Endothelial cell of umbilical vein (primary cell): Measurements from ENCODE around the gene CD101. TPM values are rescaled to one million over a fixed set of nuclear protein-coding genes. Genes with fewer than 3 reads are reported as not detected.

Experiments
- BruUV-seq: library from RNA; stranded (reverse); fragments of 400-500 nt; replicated peaks from 2 replicates; lab custom pipeline; 2021; lab: Mats Ljungman, UMichigan
- CTCF ChIA-PET: fragments of 300-600, 350-600 bp; sonication (Branson Sonifier 250); formaldehyde crosslinking; loops from one replicate; lab custom pipeline; 2021; ENCODE audit warnings: antibody characterized with exemption, inconsistent platforms; lab: Charles Lee
- POLR2A ChIA-PET: fragments of 300-600, 350-600 bp; sonication (Branson Sonifier 250); formaldehyde crosslinking; loops from one replicate; lab custom pipeline; 2021; ENCODE audit warnings: antibody characterized with exemption, inconsistent platforms; lab: Charles Lee
- DNase-seq: peaks from one replicate; pipeline ENCODE4 v3.0.0-alpha.2; 2011; ENCODE audit warnings: low read depth, low spot score
- FAIRE-seq: peaks from 2 replicates; lab custom pipeline; 2011; peaks lifted over from hg19 to GRCh38; lab: Jason Lieb, UNC
- H2AFZ ChIP-seq: 2 replicates; pipeline ENCODE4 v1.6.0; 2012; ENCODE audit warnings: low read depth, low read length, control low read depth, inconsistent platforms
- H3K27ac ChIP-seq: 2 replicates; pipeline ENCODE4 v1.5.1; 2011; ENCODE audit warnings: low read depth, mild to moderate bottlenecking, control low read depth, low read length, moderate library complexity; ENCODE audit not compliant: insufficient read depth
- H3K27me3 ChIP-seq, 2 experiments: 2 replicates each; pipeline versions ENCODE4 v1.6.0 to v1.6.1; 2011; ENCODE audit warnings: low read length in 2 of 2, mixed read lengths in 1 of 2; ENCODE audit not compliant: control insufficient read depth in 2 of 2, insufficient read depth in 2 of 2
- H3K36me3 ChIP-seq, 2 experiments: 2 replicates in 1 of 2; 3 replicates in 1 of 2; pipeline ENCODE4 v1.5.1; 2011; ENCODE audit warnings: low read length in 2 of 2, mild to moderate bottlenecking in 1 of 2, moderate library complexity in 1 of 2; ENCODE audit not compliant: control insufficient read depth in 2 of 2, insufficient read depth in 2 of 2; ENCODE audit errors: extremely low read depth in 1 of 2
- H3K4me1 ChIP-seq: 3 replicates; pipeline ENCODE4 v1.5.1; 2011; ENCODE audit warnings: mild to moderate bottlenecking, low read length; ENCODE audit not compliant: control insufficient read depth, insufficient read depth; ENCODE audit errors: extremely low read depth
- H3K4me2 ChIP-seq: 2 replicates; pipeline ENCODE4 v1.6.1; 2011; ENCODE audit warnings: low read length, control low read depth, mixed read lengths; ENCODE audit not compliant: insufficient read depth
- H3K4me3 ChIP-seq, 3 experiments: fragments of 200-600 bp in 1 of 3; sonication (generic), shearing (Covaris generic) in 1 of 3; replicated peaks in 1 of 3; 2 replicates each; pipeline ENCODE4 v1.5.1; 2011 to 2016; ENCODE audit warnings: control low read depth in 3 of 3, low read length in 3 of 3, mild to moderate bottlenecking in 2 of 3, inconsistent platforms in 1 of 3, low read depth in 1 of 3, moderate library complexity in 1 of 3; ENCODE audit not compliant: insufficient read depth in 1 of 3
- H3K79me2 ChIP-seq: 2 replicates; pipeline ENCODE4 v1.6.0; 2012; ENCODE audit warnings: low read length, inconsistent platforms; ENCODE audit not compliant: control insufficient read depth, insufficient read depth
- H3K9ac ChIP-seq: replicated peaks from 2 replicates; pipeline ENCODE3; 2011; ENCODE audit warnings: low read length, control low read depth; ENCODE audit not compliant: insufficient read depth; ENCODE audit errors: extremely low read depth
- H3K9me1 ChIP-seq: replicated peaks from 3 replicates; pipeline ENCODE4 v1.6.0; 2011; ENCODE audit warnings: mild to moderate bottlenecking, low read length; ENCODE audit not compliant: control insufficient read depth, insufficient read depth; ENCODE audit errors: extremely low read depth
- H3K9me3 ChIP-seq: replicated peaks from 2 replicates; pipeline ENCODE4 v1.5.1; 2012; ENCODE audit warnings: low read length, inconsistent platforms; ENCODE audit not compliant: control insufficient read depth, insufficient read depth
- H4K20me1 ChIP-seq: replicated peaks from 2 replicates; pipeline ENCODE3; 2011; ENCODE audit warnings: mild to moderate bottlenecking, low read length; ENCODE audit not compliant: control insufficient read depth, insufficient read depth; ENCODE audit errors: extremely low read depth
- EZH2 ChIP-seq: IDR thresholded peaks from 2 replicates; pipeline ENCODE4 v1.6.1; 2012; ENCODE audit warnings: borderline replicate concordance, low read depth, mild to moderate bottlenecking, moderate library complexity, low read length, inconsistent platforms; ENCODE audit not compliant: severe bottlenecking
- FOS ChIP-seq: IDR thresholded peaks from 2 replicates; pipeline ENCODE4 v1.6.1; 2011; ENCODE audit warnings: mild to moderate bottlenecking, low read length, moderate library complexity, borderline replicate concordance; ENCODE audit not compliant: insufficient read depth
- GATA2 ChIP-seq: IDR thresholded peaks from 2 replicates; pipeline ENCODE4 v1.7.0; 2011; ENCODE audit warnings: low read depth, mild to moderate bottlenecking, moderate library complexity, mixed read lengths, low read length; ENCODE audit not compliant: insufficient read length, insufficient read depth
- JUN ChIP-seq: IDR thresholded peaks from 2 replicates; pipeline ENCODE4 v1.6.1; 2011; ENCODE audit warnings: borderline replicate concordance, low read depth; ENCODE audit not compliant: insufficient read length, insufficient read depth
- MYC ChIP-seq: IDR thresholded peaks from one replicate; pipeline ENCODE4 v1.6.1; 2011; ENCODE audit warnings: mild to moderate bottlenecking, low read depth, low read length
- POLR2A ChIP-seq: IDR thresholded peaks from 2 replicates; pipeline ENCODE4 v1.6.1; 2012; ENCODE audit warnings: low read depth, mild to moderate bottlenecking, control low read depth, low read length
- POLR2AphosphoS5 ChIP-seq: IDR thresholded peaks from 2 replicates; pipeline ENCODE4 v1.6.1; 2012; ENCODE audit warnings: low read depth, mild to moderate bottlenecking, control low read depth, low read length, moderate library complexity; ENCODE audit not compliant: insufficient read depth
- dilution Hi-C: fragments of 300-500 bp; cut with MboI; formaldehyde crosslinking; loops from one replicate; pipeline ENCODE4 v1.15.0; 2019; ENCODE audit warnings: low sequenced_read_pairs; ENCODE audit not compliant: extremely low pct_ligation_motif_present
- intact Hi-C: fragments of 100-400 bp; cut with micrococcal nuclease; formaldehyde crosslinking; loops from one replicate; pipeline ENCODE4 v1.10.0; 2022
- polyA plus RNA-seq, 4 experiments: library from polyadenylated mRNA; depleted of rRNA in 3 of 4; stranded (reverse) in 3 of 4; unstranded in 1 of 4; fragments of >200 nt; gene quantifications; 2 replicates each; pipeline versions ENCODE4 v1.2.1 to v1.2.3, GENCODE V29; 2011 to 2012; ENCODE audit warnings: missing spikeins in 1 of 4
- total RNA-seq: library from RNA; stranded (reverse); gene quantifications from 2 replicates; pipeline ENCODE4 v1.2.3, GENCODE V29; 2021
- TF ChIP-seq, protein P1 (sequence below), 2 donors: IDR thresholded peaks; 1 replicate in 1 of 2; 2 replicates in 1 of 2; pipeline ENCODE4 v1.5.1; 2011; ENCODE audit warnings: low read length in 2 of 2, mild to moderate bottlenecking in 2 of 2, moderate library complexity in 2 of 2, control low read depth in 1 of 2, inconsistent platforms in 1 of 2, low read depth in 1 of 2; ENCODE audit not compliant: insufficient read depth in 1 of 2; ENCODE audit errors: extremely low read depth in 1 of 2
- TF ChIP-seq, protein P2 (sequence below): IDR thresholded peaks from 2 replicates; pipeline ENCODE4 v1.6.1; 2011; ENCODE audit not compliant: insufficient read depth, insufficient read length

The CD101 gene
- total and polyA plus RNA-seq, 2 donors (not counting 3 experiments of a cell fraction or from before 2014, with no cell fraction given) = 0.04 to 0.97 TPM

DNA sequence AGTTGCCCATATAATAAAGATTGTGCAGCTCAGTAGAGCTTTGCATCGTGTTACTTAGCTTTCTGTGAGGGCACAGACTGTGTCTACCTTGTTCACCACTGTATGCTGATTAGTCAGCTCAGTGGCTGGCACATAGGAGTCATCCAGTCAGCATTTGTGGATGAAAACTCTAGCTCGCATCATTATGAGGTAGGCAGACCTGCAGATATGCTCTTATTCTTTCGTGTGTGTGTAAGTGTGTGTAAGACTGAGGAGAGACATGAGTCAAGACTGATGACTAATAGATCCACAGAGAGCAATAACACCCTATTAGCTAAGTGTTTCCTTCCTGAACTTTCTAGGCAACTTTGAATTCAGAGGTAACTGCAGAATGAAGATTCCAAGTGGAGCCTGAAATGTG lies 75.7 kb downstream of the CD101 start:
- TF ChIP-seq, protein P1, sequence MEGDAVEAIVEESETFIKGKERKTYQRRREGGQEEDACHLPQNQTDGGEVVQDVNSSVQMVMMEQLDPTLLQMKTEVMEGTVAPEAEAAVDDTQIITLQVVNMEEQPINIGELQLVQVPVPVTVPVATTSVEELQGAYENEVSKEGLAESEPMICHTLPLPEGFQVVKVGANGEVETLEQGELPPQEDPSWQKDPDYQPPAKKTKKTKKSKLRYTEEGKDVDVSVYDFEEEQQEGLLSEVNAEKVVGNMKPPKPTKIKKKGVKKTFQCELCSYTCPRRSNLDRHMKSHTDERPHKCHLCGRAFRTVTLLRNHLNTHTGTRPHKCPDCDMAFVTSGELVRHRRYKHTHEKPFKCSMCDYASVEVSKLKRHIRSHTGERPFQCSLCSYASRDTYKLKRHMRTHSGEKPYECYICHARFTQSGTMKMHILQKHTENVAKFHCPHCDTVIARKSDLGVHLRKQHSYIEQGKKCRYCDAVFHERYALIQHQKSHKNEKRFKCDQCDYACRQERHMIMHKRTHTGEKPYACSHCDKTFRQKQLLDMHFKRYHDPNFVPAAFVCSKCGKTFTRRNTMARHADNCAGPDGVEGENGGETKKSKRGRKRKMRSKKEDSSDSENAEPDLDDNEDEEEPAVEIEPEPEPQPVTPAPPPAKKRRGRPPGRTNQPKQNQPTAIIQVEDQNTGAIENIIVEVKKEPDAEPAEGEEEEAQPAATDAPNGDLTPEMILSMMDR (IDR thresholded peaks at IDR 0.05; ENCODE audit: extremely low read depth in 1 of 2, insufficient read depth in 1 of 2, low read depth in 1 of 2, low read length in 2 of 2) = no peak
- TF ChIP-seq EZH2 = no peak
- TF ChIP-seq MYC = no peak
- TF ChIP-seq POLR2A = no peak
- TF ChIP-seq POLR2AphosphoS5 = peak; percentile 43
- no peak for TF ChIP-seq GATA2
- TF ChIP-seq, protein P2, sequence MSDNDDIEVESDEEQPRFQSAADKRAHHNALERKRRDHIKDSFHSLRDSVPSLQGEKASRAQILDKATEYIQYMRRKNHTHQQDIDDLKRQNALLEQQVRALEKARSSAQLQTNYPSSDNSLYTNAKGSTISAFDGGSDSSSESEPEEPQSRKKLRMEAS = no peak
- peak; percentile 96 for TF ChIP-seq JUN
- peak; percentile 99 for TF ChIP-seq FOS
- H3K9me1 ChIP-seq = no peaks in the 10 kb centered on the region
- no peak overlapping the region for H3K9ac ChIP-seq
- peaks cover 13% of the 10 kb centered on the region for H3K4me1 ChIP-seq
- dilution Hi-C loops (no loop called here), intact Hi-C loops (loop anchor here (1.0 kb wide), 3 partner anchors 10 to 44 kb away; partner anchors contain the start of gene TRIM45)
- peak overlapping the region; percentile 41 for H3K4me2 ChIP-seq
- no peaks in the 10 kb centered on the region for H4K20me1 ChIP-seq
- H2AFZ ChIP-seq = no peak overlapping the region
- ChIA-PET CTCF (interaction anchor here (0.5 to 1.5 kb wide), 16 partner anchors 9 to 381 kb away, joined by 3 to 33 read pairs (median 5); partner anchors contain the start of gene TTF2), POLR2A (interaction anchor here (1.0 kb wide), 1 partner anchor 16 kb away, joined by 7 read pairs; no protein-coding TSS in a partner anchor)
- FAIRE-seq = peak; percentile 96
- H3K4me3 ChIP-seq = no peak overlapping the region
- H3K27me3 ChIP-seq = no peaks in the 10 kb centered on the region
- DNase-seq = peak; percentile 90
- no peaks in the 10 kb centered on the region for H3K79me2 ChIP-seq
- H3K9me3 ChIP-seq = no peaks in the 10 kb centered on the region
- peaks cover 3 to 8% of the 10 kb centered on the region in 2 experiments for H3K36me3 ChIP-seq
- peak overlapping the region; percentile 36 for H3K27ac ChIP-seq
- BruUV-seq = no TSS peak
